Measurements from ENCODE around the gene WDR75.

The WDR75 gene

GRCh38 chr2:189500456-189501160 lies 59.3 kb downstream of the WDR75 start:
- DNase-seq (ENCODE audit: low read depth) = no peak

- DNase-seq (ENCODE audit: low read depth) = no peak
Observed at GRCh38 chr2:189501487-189501886, 60.2 kb downstream of the WDR75 start.

- DNase-seq (ENCODE audit: low read depth) = no peak
Observed at GRCh38 chr2:189502714-189503113, 61.4 kb downstream of the WDR75 start.

GRCh38 chr2:189504238-189504637 lies 63.0 kb downstream of the WDR75 start:
- no peak for DNase-seq (ENCODE audit: low read depth)

- DNase-seq (ENCODE audit: low read depth) = no peak
Observed at GRCh38 chr2:189505492-189505891, 64.2 kb downstream of the WDR75 start.

GRCh38 chr2:189506514-189506976 lies 65.3 kb downstream of the WDR75 start:
- DNase-seq (ENCODE audit: low read depth) = no peak

GRCh38 chr2:189511210-189511959 lies 70.1 kb downstream of the WDR75 start:
- no peak for DNase-seq (ENCODE audit: low read depth)

- no peak for DNase-seq (ENCODE audit: low read depth)
Observed at GRCh38 chr2:189511960-189512319, 70.7 kb downstream of the WDR75 start.

GRCh38 chr2:189512879-189513278 lies 71.6 kb downstream of the WDR75 start:
- no peak for DNase-seq (ENCODE audit: low read depth)

- no peak for DNase-seq (ENCODE audit: low read depth)
Observed at GRCh38 chr2:189514104-189514503, 72.8 kb downstream of the WDR75 start.

GRCh38 chr2:189515264-189515663 lies 74.0 kb downstream of the WDR75 start:
- DNase-seq (ENCODE audit: low read depth) = no peak

- DNase-seq (ENCODE audit: low read depth) = no peak
Observed at GRCh38 chr2:189516546-189516945, 75.3 kb downstream of the WDR75 start.

- DNase-seq (ENCODE audit: low read depth) = no peak
Observed at GRCh38 chr2:189517847-189518535, 76.7 kb downstream of the WDR75 start.

GRCh38 chr2:189519631-189520387 lies 78.5 kb downstream of the WDR75 start:
- DNase-seq (ENCODE audit: low read depth) = no peak

- no peak for DNase-seq (ENCODE audit: low read depth)
Observed at GRCh38 chr2:189521699-189522434, 80.6 kb downstream of the WDR75 start.

GRCh38 chr2:189522435-189523151 lies 81.3 kb downstream of the WDR75 start:
- DNase-seq (ENCODE audit: low read depth) = no peak

- no peak for DNase-seq (ENCODE audit: low read depth)
Observed at GRCh38 chr2:189524746-189525145, 83.5 kb downstream of the WDR75 start.

Data from HS-5 (cell line).